ENCODE results near the gene USP10.

USP10 gene

GRCh38 chr16:84700446-84701300 is 873 bp downstream of the USP10 start:
- peak; percentile 46 for DNase-seq

GRCh38 chr16:84703681-84704080 is 3.9 kb downstream of the USP10 start:
- no peak for DNase-seq

GRCh38 chr16:84704253-84704652 is 4.5 kb downstream of the USP10 start:
- no peak for DNase-seq

GRCh38 chr16:84706856-84707255 is 7.1 kb downstream of the USP10 start:
- DNase-seq, result no peak

- DNase-seq, result no peak
Observed at GRCh38 chr16:84709609-84710008, 9.8 kb downstream of the USP10 start.

GRCh38 chr16:84710686-84711085 is 10.9 kb downstream of the USP10 start:
- DNase-seq, result no peak

- DNase-seq, result no peak
Observed at GRCh38 chr16:84712138-84712671, 12.4 kb downstream of the USP10 start.

- DNase-seq, result no peak
Observed at GRCh38 chr16:84712801-84713775, 13.3 kb downstream of the USP10 start.

- DNase-seq, result no peak
Observed at GRCh38 chr16:84714028-84714427, 14.2 kb downstream of the USP10 start.

GRCh38 chr16:84715424-84715823 is 15.6 kb downstream of the USP10 start:
- no peak for DNase-seq

- DNase-seq, result no peak
Observed at GRCh38 chr16:84715854-84716253, 16.1 kb downstream of the USP10 start.

- DNase-seq, result no peak
Observed at GRCh38 chr16:84716740-84717139, 16.9 kb downstream of the USP10 start.

- no peak for DNase-seq
Observed at GRCh38 chr16:84717484-84717883, 17.7 kb downstream of the USP10 start.

GRCh38 chr16:84720177-84720579 is 20.4 kb downstream of the USP10 start:
- DNase-seq, result no peak

- no peak for DNase-seq
Observed at GRCh38 chr16:84722068-84722467, 22.3 kb downstream of the USP10 start.

GRCh38 chr16:84723906-84724305 is 24.1 kb downstream of the USP10 start:
- DNase-seq, result no peak

- no peak for DNase-seq
Observed at GRCh38 chr16:84724606-84725309, 25.0 kb downstream of the USP10 start.

GRCh38 chr16:84725481-84726078 is 25.8 kb downstream of the USP10 start:
- no peak for DNase-seq

GRCh38 chr16:84726079-84726668 is 26.4 kb downstream of the USP10 start:
- DNase-seq, result peak; percentile 81

GRCh38 chr16:84726669-84727467 is 27.1 kb downstream of the USP10 start:
- peak; percentile 14 for DNase-seq

GRCh38 chr16:84728853-84729424 is 29.1 kb downstream of the USP10 start:
- no peak for DNase-seq

All from CD4-positive, alpha-beta T cell treated with Interleukin-10 for 1 hour (primary cell).